PC-3 (cell line): ENCODE measurements around the gene NTM. TPM values are rescaled to one million over a fixed set of nuclear protein-coding genes. Genes with fewer than 3 reads are reported as not detected.

Source experiments
- ATAC-seq: fragments of 200-7000 bp; cut with Tn5 transposase; 2 replicates; pipeline ENCODE4 v1.9.1; 2020; ENCODE audit warnings: mild to moderate bottlenecking, moderate library complexity
- BruUV-seq: library from RNA; stranded (reverse); fragments of 400-500 nt; replicated peaks from 2 replicates; lab custom pipeline; 2021; lab: Mats Ljungman, UMichigan
- CTCF ChIA-PET: fragments of 300-600 bp; sonication (Branson Sonifier 250); formaldehyde crosslinking; loops from one replicate; lab custom pipeline; 2022; ENCODE audit warnings: antibody characterized with exemption; lab: Charles Lee
- POLR2A ChIA-PET: fragments of 300-600 bp; sonication (Branson Sonifier 250); formaldehyde crosslinking; loops from one replicate; lab custom pipeline; 2022; ENCODE audit warnings: antibody characterized with exemption; ENCODE audit not compliant: unreplicated experiment; lab: Charles Lee
- DNase-seq: peaks from one replicate; pipeline ENCODE4 v3.0.0-alpha.2; 2015
- H2AFZ ChIP-seq: fragments of 300-600 bp; sonication (generic); 2 replicates; pipeline ENCODE4 v1.6.0; 2016; ENCODE audit warnings: antibody characterized with exemption, low read length
- H3F3A ChIP-seq: fragments of 300-600 bp; sonication (generic); one replicate; pipeline ENCODE4 v1.6.0; 2017; ENCODE audit warnings: antibody characterized with exemption, low read length, control low read depth, mild to moderate bottlenecking; ENCODE audit not compliant: unreplicated experiment
- H3K27ac ChIP-seq: fragments of 300-600 bp; sonication (generic); 2 replicates; pipeline ENCODE4 v1.5.1; 2016; ENCODE audit warnings: mild to moderate bottlenecking, low read length
- H3K27me3 ChIP-seq: fragments of 300-600 bp; sonication (generic); 2 replicates; pipeline ENCODE4 v1.6.1; 2016; ENCODE audit warnings: low read length, mixed read lengths
- H3K36me3 ChIP-seq: fragments of 300-600 bp; sonication (generic); 2 replicates; pipeline ENCODE4 v1.6.1; 2016; ENCODE audit warnings: low read depth, mixed run types, low read length, mixed read lengths
- H3K4me1 ChIP-seq: fragments of 300-600 bp; sonication (generic); 2 replicates; pipeline ENCODE4 v1.5.1; 2016; ENCODE audit warnings: low read length; ENCODE audit not compliant: insufficient read depth
- H3K4me2 ChIP-seq: fragments of 300-600 bp; sonication (generic); 2 replicates; pipeline ENCODE4 v1.6.0; 2016; ENCODE audit warnings: low read length
- H3K4me3 ChIP-seq: fragments of 300-600 bp; sonication (generic); 2 replicates; pipeline ENCODE4 v1.5.1; 2016; ENCODE audit warnings: mild to moderate bottlenecking, low read length, mixed read lengths
- H3K79me2 ChIP-seq: fragments of 300-600 bp; sonication (generic); 2 replicates; pipeline ENCODE4 v1.6.1; 2017; ENCODE audit warnings: low read length, mixed read lengths
- H3K9ac ChIP-seq: fragments of 300-600 bp; sonication (generic); 2 replicates; pipeline ENCODE4 v1.6.0; 2016; ENCODE audit warnings: mild to moderate bottlenecking, low read length
- H3K9me2 ChIP-seq: fragments of 300-600 bp; sonication (generic); replicated peaks from 2 replicates; pipeline ENCODE4 v1.6.1; 2016; ENCODE audit warnings: mixed run types, low read length, mixed read lengths
- H3K9me3 ChIP-seq: fragments of 300-600 bp; sonication (generic); 2 replicates; pipeline ENCODE4 v1.6.1; 2016; ENCODE audit warnings: low read length, mixed read lengths
- H4K20me1 ChIP-seq: fragments of 300-600 bp; sonication (generic); 2 replicates; pipeline ENCODE4 v1.6.1; 2016; ENCODE audit warnings: low read length, mixed read lengths
- EZH2 ChIP-seq: fragments of 300-600 bp; sonication (generic); IDR thresholded peaks from one replicate; pipeline ENCODE4 v1.6.1; 2017; ENCODE audit warnings: antibody characterized with exemption, mild to moderate bottlenecking, low read length; ENCODE audit not compliant: unreplicated experiment
- EZH2phosphoT487 ChIP-seq: fragments of 300-600 bp; sonication (generic); IDR thresholded peaks from 2 replicates; pipeline ENCODE4 v1.6.1; 2018; ENCODE audit warnings: mild to moderate bottlenecking, antibody characterized with exemption, low read length, borderline replicate concordance
- intact Hi-C: fragments of 100-400 bp; cut with micrococcal nuclease; formaldehyde crosslinking; loops from 2 replicates; pipeline ENCODE4 v1.9.0; 2023
- total RNA-seq: library from RNA; depleted of rRNA; stranded (reverse); fragments of >200 nt; gene quantifications from 2 replicates; pipeline ENCODE4 v1.2.3, GENCODE V29; 2014
- TF ChIP-seq, protein P1 (sequence below): fragments of 300-600 bp; sonication (generic); conservative IDR thresholded peaks from 2 replicates; pipeline ENCODE4 v1.5.1; 2017; ENCODE audit warnings: antibody characterized with exemption, low read depth, mild to moderate bottlenecking, low read length

NTM gene
- total RNA-seq, 1 experiment from 2014 or later, result not detected

DNA sequence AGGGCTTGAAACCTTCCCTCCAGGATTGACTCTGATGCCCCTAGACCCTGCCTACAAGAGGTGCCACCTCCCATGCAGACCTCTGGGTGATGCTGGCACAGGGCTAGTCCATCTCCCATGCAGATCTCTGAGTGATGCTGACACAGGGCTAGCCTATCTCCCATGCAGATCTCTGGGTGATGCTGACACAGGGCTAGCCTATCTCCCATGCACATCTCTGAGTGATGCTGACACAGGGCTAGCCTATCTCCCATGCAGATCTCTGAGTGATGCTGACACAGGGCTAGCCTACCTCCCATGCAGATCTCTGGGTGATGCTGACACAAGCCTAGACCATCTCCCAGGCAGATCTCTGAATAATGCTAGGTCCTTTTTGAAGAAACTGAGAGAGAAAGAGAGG lies 321.7 kb downstream of the NTM start:
- intact Hi-C loops, result no loop called here

DNA sequence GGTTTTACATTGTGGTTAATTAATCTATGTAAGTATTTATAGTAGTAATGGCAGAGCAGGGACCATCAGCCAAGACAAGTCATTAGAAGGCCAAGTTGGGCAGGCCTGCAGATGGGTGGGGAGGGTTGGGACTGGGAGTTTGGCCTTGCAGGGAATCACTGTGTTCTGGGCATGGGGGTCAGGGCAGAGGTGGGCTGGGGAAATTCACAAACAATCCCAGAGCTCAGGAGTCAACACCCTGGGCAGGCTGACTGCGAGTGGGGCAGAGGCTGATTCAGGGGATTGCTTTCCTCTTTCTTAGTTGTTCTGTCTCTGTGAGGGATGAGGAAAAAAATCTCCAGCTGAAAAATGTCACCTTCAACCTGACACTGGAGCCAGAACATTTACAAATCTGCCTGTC lies 322.5 kb downstream of the NTM start:
- Histone ChIP-seq H3K9me2 (no peaks in the 10 kb centered on the region), H3K4me1 (no peaks in the 10 kb centered on the region), H3K9me3 (no peaks in the 10 kb centered on the region), H2AFZ (no peak overlapping the region), H4K20me1 (no peaks in the 10 kb centered on the region), H3K27me3 (peaks cover 44% of the 10 kb centered on the region), H3K4me2 (no peak overlapping the region), H3K79me2 (no peaks in the 10 kb centered on the region), H3K36me3 (no peaks in the 10 kb centered on the region), H3F3A (no peaks in the 10 kb centered on the region), H3K27ac (no peak overlapping the region), H3K9ac (no peak overlapping the region), H3K4me3 (no peak overlapping the region)
- no TSS peak for BruUV-seq
- POLR2A ChIA-PET, result no interaction called here
- ATAC-seq, result no peak
- CTCF ChIA-PET, result no interaction called here
- DNase-seq, result no peak
- intact Hi-C loops, result no loop called here
- no peak for TF ChIP-seq EZH2
- TF ChIP-seq, protein P1, sequence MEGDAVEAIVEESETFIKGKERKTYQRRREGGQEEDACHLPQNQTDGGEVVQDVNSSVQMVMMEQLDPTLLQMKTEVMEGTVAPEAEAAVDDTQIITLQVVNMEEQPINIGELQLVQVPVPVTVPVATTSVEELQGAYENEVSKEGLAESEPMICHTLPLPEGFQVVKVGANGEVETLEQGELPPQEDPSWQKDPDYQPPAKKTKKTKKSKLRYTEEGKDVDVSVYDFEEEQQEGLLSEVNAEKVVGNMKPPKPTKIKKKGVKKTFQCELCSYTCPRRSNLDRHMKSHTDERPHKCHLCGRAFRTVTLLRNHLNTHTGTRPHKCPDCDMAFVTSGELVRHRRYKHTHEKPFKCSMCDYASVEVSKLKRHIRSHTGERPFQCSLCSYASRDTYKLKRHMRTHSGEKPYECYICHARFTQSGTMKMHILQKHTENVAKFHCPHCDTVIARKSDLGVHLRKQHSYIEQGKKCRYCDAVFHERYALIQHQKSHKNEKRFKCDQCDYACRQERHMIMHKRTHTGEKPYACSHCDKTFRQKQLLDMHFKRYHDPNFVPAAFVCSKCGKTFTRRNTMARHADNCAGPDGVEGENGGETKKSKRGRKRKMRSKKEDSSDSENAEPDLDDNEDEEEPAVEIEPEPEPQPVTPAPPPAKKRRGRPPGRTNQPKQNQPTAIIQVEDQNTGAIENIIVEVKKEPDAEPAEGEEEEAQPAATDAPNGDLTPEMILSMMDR, result no peak

More for the DNA sequence above, 321.7 kb downstream of the NTM start:
- H3F3A ChIP-seq, result no peaks in the 10 kb centered on the region
- no peaks in the 10 kb centered on the region for H3K4me1 ChIP-seq
- BruUV-seq, result no TSS peak
- CTCF ChIA-PET, result no interaction called here
- H3K27ac ChIP-seq, result no peak overlapping the region
- no peaks in the 10 kb centered on the region for H3K9me2 ChIP-seq
- H3K27me3 ChIP-seq, result peaks cover 45% of the 10 kb centered on the region
- no peak overlapping the region for H3K4me3 ChIP-seq
- H3K9ac ChIP-seq, result no peak overlapping the region
- no peaks in the 10 kb centered on the region for H3K36me3 ChIP-seq
- DNase-seq, result no peak
- H3K4me2 ChIP-seq, result no peak overlapping the region
- no peaks in the 10 kb centered on the region for H3K79me2 ChIP-seq
- H2AFZ ChIP-seq, result no peak overlapping the region
- no peak for TF ChIP-seq EZH2phosphoT487
- TF ChIP-seq, protein P1, result no peak
- TF ChIP-seq EZH2, result no peak
- no peak for ATAC-seq
- POLR2A ChIA-PET, result no interaction called here
- no peaks in the 10 kb centered on the region for H4K20me1 ChIP-seq
- H3K9me3 ChIP-seq, result no peaks in the 10 kb centered on the region

GRCh38 chr11:131693756-131694155 lies 323.3 kb downstream of the NTM start:
- no peak overlapping the region for H3K9ac ChIP-seq
- peaks cover 37% of the 10 kb centered on the region for H3K27me3 ChIP-seq
- no peaks in the 10 kb centered on the region for H3K79me2 ChIP-seq
- CTCF ChIA-PET, result no interaction called here
- H3K36me3 ChIP-seq, result no peaks in the 10 kb centered on the region
- BruUV-seq, result no TSS peak
- H3K4me3 ChIP-seq, result no peak overlapping the region
- H3F3A ChIP-seq, result no peaks in the 10 kb centered on the region
- H3K27ac ChIP-seq, result no peak overlapping the region
- no peak overlapping the region for H3K4me2 ChIP-seq
- ATAC-seq (no peak), DNase-seq (peak; percentile 4)
- H3K9me3 ChIP-seq, result no peaks in the 10 kb centered on the region
- H2AFZ ChIP-seq, result no peak overlapping the region
- H3K4me1 ChIP-seq, result no peaks in the 10 kb centered on the region
- no peaks in the 10 kb centered on the region for H4K20me1 ChIP-seq
- POLR2A ChIA-PET, result no interaction called here
- intact Hi-C loops, result no loop called here
- TF ChIP-seq EZH2phosphoT487 (no peak), EZH2 (no peak)
- TF ChIP-seq, protein P1, result no peak
- no peaks in the 10 kb centered on the region for H3K9me2 ChIP-seq
